NCI-H510A (cell line): Measurements from ENCODE around the gene KIFC3.
"Not testable (repeated sequence)": the region's sequence is repeated elsewhere in the genome, so short reads cannot be mapped to it uniquely, and the experiment has no call there.

ENCODE experiments used
- DNase-seq: peaks from one replicate; lab custom pipeline; 2025; lab: John Stamatoyannopoulos, UW

Gene KIFC3

GRCh38 chr16:57786632-57787518 lies 15.4 kb downstream of the KIFC3 start:
- DNase-seq: no peak

DNA sequence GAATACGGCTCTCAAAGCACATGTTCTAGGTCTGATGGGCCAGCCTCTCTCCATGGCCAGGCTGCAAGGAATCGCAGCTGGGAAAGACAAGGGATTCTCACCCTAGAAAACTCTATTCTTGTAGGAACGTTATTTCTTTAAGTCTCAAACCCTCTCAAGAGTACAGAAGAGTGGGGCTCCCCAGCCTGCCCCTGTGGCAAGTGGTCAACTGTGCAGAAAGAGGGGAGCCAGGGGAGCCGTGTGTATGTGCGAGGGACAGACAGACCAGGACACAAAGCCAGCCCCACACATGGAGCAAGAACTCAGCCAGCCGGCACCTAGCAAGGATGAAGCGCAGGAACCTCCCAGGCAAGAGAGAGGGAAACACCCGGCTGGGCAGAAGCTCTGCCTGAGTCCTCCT lies 16.4 kb downstream of the KIFC3 start:
- DNase-seq: no peak

DNA sequence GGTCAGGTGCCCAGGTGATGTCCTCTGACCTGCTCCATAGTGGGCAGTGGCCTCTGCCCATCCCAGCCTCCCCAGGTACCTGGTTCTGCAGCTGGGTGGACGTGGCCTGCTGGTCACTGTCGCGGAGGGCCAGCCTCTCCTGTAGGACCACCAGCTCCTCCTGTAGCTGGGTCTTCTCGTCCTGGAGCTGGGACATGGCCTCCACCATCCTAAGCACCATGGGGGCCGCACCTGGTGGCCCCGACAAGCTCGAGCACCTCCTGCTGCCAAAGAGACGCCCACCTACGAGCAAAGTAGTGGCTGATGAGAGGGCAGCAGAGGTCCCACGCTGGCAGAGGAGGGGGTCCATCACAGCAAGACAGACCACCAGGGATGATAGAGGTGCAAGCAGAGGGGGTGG lies 16.9 kb downstream of the KIFC3 start:
- DNase-seq: no peak

- DNase-seq: no peak
These were observed 18.0 kb downstream of the KIFC3 start for GRCh38 chr16:57784334-57784733.

DNA sequence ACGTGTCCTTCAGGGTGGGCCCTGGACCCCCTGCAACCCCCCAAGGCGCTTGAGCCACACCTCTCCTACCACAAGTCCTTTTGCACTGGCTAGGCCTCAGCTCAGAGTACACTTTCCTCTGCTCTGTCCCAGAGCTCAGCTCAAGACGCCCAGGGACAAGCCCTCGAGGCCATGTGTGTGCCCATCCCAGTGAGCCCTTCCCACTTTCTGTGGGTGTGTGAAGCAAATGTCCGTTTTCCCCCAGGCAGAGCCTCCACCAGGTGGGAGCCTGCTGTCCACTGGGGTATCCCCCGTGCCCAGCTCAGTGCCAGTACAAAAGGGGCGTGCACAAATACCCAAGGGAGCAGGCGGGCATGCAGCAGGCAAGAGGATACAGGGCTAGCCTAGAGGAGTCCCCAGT lies 18.4 kb downstream of the KIFC3 start:
- no peak for DNase-seq

DNA sequence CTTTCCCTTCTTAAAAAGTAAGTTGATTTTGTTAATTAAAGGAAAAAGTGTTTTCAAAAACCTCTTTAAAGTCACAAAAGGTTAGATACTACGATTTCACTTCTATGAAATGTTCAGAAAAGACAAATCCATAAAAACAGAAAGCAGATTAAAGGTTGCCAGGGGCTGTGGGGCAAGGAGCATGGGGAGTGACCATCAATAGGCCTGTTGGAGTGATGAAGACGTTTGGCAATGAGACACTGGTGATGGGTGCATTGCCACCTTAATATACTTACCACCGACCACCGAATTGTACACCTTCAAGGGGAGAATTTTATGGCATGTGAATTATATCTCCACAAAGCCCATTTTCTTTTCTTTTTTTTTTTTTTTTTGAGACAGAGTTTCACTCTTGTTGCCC lies 19.2 kb downstream of the KIFC3 start:
- no peak for DNase-seq

DNA sequence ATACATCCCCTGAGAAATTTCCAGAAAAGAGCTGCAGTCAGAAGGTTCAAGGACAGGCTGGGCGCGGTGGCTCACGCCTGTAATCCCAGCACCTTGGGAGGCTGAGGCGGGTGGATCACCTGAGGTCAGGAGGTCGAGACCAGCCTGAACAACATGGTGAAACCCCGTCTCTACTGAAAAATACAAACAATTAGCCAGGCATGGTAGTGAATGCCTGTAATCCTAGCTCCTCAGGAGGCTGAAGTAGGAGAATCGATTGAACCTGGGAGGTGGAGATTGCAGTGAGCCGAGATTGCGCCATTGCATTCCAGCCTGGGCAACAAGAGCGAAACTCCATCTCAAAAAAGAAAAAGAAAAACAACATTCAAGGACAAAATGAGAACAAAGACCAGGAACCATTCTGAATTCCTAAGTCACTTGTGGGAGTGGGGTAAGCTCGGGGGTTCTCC lies 19.7 kb downstream of the KIFC3 start:
- not testable (repeated sequence) for DNase-seq

DNA sequence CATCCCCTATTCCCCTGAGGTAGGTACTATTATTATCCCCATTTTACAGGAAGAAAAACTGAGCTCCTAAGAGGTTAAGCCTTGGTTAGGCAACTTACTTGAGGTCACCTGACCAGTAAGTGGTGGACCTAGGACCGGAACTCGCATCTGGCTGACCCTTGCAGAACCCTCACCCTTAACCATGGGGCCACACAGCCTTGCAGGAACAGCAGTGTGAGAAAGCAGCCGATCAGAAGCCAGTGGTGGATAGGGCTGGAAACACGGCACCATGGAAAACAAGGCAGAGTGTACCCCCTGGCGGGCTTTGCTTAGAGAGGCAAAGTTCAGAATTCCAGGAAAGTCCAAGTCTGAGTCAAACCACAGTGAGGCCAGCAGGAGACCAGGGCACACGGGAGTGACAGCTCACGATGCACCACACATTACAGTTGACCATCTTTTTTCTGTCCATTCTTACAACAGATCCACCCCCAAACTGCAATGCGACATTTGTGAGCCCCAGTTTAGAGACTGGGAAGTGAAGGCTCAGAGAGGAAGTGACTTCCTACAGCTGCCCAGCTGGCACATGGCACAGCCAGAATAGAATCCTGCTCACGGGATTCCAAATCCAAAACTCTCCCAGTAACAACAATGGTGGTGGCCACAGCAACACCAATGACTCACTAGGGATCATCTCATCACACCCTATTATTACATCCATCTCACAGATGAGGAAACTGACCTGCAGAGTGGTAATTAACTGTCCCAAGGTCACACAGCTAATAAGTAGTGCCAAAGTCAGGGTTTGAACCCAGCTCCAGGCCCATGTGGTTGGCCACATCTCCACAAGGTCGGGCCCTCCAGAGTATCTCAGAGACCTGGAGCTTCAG lies 20.3 kb downstream of the KIFC3 start:
- DNase-seq: no peak

- no peak for DNase-seq
These were observed 20.9 kb downstream of the KIFC3 start for GRCh38 chr16:57781349-57781740.

DNA sequence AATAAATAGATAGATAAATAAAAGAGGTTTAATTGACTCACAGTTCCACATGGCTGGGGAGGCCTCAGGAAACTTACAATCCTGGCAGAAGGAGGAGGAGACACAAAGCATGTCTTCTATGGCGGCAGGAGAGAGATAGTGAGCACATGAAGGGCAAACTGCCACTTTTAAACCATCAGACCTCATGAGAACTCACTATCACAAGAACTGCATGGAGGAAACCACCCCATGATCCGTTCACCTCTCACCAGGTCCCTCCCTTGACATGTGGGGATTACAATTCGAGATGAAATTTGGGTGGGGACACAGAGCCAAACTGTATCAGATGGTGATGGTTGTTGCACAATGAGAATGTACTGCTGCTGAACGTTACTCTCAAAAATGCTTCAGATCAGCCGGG lies 22.5 kb downstream of the KIFC3 start:
- DNase-seq: not testable (repeated sequence)

DNA sequence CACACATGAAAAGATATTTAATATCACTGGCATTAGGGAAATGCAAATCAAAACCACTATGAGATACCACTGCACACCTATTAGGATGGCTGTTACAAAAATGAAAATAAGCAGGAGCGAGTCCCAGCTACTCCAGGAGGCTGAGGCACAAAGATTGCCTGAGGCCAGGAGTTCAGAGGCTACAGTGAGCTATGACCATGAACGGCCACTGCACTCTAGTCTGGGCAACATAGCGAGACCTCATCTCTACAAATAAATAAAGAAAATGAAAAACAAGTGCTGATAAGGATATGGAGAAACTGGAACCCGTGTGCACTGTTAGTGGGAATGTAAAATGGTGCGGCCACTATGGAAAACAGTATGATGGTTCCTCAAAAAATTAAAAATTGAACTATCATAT lies 23.6 kb downstream of the KIFC3 start:
- no peak for DNase-seq

DNA sequence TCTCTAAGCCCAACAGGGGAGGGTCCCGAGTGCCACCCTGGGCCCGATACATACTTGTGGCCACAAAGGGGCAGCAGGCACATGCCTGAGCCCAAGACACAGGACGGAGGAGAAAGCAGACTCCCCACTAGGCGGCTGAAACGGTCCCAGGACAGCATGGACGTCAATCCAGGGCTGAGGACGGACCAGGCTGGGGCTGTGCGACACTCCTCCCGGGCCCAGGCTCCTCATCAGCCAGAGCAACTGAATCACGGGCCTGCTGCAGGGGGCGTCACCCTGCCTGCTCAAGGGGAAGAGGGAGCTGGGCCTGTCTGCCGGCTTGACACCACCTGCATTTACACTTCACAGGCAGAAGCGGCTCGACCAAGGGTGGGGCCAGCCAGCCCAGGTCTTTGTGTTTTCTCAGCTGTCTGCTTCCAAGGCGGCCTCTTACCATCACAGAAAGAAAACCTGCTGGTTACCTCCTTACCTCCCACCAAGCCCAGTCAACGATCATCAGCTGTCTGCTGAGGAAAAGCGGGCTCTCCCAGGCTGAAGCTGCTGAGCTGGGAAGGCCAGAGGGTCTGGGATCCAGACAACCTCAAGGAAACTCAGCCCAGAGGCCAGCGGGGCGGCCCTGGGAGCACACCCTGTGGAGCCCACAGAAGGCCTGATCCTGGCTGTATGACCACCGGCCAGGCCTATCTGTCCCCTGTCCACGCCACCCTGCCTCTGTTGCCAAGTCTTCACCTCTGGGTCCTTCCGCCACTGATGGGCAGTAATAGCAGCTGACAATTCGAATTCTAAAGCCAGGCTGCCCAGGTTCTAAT lies 26.4 kb downstream of the KIFC3 start:
- peak; percentile 83 for DNase-seq

GRCh38 chr16:57774705-57775285 lies 27.5 kb downstream of the KIFC3 start:
- DNase-seq: no peak

DNA sequence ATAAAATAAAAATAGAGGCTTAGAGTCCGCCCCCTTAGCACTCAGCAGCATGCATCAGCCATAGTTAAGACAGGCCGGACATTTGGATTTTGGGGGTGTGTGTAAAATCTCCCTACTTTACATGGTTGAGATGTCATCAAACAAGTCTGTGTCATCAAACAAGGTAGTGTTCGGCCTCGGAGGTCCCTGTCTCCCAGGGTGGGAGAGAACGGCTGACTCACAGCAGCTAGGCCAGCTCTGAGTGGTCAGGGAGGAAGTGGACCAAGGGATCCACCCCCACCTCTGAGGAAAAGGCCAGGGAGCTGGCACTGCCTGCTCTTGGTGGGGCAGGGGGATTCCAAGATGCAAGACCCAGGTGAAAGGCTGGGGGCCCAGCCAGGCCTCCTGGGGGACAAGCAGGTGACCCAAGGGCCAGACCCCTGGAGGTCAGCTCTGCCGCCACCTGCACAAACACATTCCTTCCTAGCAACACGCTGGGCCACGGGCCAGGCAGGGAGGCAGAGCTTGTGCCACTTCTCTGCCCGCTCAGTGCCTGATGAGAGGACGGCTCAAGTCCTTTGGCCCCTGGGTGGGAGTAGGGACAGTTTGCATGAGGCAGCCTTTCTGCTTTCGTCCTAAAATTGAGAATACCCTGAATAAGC lies 28.5 kb downstream of the KIFC3 start:
- no peak for DNase-seq

DNA sequence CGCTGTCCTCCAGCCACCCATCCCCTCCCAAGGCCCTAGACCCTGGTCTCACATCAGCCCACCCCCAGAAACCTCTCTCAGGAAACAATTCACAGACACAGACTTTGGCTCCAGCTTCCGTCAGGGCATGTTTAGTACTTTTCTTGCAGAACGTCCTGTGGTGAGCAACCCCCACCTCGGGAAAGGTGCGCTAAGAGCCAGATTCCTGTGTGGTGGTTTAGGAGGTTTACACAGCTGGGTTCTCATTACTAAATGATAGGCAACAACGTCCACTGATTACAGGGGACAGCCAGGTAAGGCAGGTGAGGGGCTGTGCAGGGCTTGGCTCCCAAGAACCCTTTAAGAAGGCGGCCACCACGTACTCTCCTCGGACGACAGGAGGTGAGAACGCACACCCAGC lies 29.3 kb downstream of the KIFC3 start:
- DNase-seq: no peak

DNA sequence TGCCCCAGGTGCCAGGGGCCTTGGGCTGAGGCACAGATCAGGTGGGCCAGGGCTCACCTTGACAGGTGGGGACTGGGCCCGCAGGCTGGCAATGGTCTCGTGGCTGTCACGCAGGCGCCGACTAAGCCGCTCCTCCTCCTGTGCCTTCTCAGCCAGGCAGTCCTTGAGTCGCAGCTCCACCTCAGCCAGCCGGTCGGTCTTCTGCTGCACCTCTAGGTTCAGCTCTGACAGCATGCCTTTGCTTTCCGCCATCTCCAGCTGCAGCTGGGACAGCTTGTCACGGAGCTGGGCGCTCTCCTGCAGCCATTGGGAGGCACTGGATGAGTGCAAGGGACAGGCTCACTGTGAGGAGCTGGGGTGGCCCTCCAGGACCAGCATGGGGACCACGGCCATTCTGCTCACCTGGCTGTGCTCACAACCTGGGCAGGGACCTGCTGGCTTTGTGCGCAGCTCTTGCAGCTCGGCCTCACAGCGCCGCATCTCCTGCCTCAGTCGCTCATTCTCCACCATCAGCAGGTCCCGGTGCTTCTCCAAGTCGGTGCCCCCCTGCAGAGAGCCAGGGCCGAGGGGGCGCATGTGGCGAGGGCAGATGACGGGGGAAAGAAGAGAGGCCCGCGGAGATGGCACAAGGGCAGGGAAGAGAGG lies 31.0 kb downstream of the KIFC3 start:
- DNase-seq: no peak

DNA sequence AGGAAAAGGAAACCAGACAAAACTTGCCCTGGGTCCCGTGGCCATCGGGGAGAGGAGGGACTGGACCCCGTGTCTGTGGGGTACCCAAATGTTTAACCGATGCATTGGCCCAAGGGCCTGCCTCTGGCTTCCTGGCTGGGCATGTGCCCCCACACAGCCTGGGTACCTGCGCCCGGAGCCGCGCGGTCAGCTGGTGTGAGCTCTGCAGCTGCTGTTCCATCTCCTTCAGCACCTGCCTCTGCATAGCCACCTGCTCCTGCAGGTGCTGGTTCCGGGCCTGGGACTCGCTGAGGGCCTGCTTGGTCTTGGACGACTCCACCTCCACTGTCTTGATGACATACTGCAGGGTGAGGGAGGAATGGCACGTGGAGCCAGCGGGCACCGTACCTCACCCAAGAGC lies 31.9 kb downstream of the KIFC3 start:
- DNase-seq: peak; percentile 77

- DNase-seq: no peak
These were observed 32.6 kb downstream of the KIFC3 start for GRCh38 chr16:57769541-57770145.

DNA sequence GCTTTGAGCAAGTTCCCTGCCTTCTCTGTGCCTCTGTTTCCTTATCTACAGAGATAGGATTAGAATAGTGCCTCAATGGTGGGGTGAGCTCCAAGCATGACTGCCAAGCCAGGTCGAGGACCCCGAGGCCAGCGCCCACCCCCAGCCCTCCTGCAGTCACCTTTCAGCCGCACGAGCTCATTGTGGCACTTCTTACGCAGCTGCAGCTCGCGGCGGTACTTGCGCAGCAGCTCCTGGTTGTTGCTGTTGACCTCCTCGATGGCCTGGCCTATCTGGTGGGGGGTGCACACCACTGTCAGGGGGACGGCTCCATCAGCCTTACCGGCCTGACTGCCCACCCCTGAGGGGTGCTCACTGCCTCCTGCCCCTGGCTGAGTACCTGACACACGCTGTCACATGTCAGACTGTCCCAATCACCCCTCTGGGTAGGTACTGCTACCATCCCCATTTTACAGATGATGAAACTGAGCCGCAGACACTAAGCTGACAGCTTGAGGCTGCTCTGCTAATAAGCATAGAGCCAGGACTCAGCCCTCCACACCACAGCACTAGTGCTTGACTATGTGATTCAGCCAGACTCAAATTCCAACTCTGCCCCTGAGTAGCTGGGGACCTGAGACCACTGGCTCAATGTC lies 35.5 kb downstream of the KIFC3 start:
- DNase-seq: no peak

DNA sequence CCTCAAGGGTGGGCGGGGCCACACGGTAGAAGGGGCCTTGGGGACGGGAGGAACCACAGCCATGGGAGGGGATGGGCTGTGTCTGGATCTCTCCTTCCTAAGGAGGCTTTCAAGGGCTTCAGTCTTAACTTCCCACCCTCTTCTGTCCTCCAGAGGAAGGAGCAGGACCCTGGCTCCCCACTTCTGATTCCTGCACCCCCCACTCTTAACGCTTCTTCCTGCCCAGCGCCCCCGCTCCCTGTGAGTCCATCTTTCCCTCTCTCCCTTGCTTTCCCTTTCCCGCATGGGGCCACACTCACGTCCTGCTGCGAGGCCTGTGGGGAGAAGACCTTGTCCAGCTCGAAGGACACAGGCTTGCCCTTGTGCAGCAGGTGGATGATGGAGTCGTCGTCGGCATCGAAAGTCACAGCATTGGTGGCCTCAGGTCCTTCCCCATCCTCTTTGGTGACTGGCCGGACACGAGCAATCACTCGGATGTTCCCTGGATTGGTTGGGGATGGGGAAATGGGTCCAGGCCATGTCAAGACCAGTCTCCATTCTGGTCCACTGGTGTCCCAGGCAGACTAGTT lies 37.0 kb downstream of the KIFC3 start:
- no peak for DNase-seq
